Activated T-cell treated with anti-CD3 and anti-CD28 coated beads for 4 hours (primary cell): ENCODE measurements around the gene INTS11.

Source experiments
- DNase-seq: peaks from one replicate; pipeline ENCODE4 v3.0.0-alpha.2; 2020

Gene INTS11

GRCh38 chr1:1343811-1344421 lies 19.5 kb upstream of the INTS11 start:
- no peak for DNase-seq

DNA sequence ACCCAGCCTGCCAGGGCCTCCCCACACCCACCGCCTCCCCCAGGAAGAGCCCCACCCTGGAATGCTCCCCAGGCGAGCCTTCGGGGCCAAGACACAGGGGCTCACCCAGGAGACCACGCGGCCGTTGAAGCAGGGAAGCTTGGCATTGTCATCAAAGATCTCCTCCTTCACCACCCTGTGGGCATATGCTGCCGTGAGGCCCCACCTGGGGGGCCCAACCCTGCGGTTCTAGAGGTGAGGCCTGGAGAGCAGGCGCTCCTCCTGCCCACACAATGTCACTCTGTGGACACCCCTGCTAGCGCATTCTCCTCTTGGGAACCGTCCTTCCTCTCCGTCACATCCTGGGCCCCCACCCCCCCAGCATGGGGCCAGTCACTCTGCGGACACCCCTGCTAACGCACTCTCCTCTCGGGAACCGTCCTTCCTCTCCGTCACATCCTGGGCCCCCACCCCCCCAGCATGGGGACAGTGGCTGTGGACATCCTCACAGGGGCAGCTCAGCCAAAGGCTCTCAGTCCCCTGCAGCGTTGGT lies 18.2 kb upstream of the INTS11 start:
- DNase-seq, result no peak

- DNase-seq, result no peak
Measured at GRCh38 chr1:1342061-1342562, 17.7 kb upstream of the INTS11 start.

DNA sequence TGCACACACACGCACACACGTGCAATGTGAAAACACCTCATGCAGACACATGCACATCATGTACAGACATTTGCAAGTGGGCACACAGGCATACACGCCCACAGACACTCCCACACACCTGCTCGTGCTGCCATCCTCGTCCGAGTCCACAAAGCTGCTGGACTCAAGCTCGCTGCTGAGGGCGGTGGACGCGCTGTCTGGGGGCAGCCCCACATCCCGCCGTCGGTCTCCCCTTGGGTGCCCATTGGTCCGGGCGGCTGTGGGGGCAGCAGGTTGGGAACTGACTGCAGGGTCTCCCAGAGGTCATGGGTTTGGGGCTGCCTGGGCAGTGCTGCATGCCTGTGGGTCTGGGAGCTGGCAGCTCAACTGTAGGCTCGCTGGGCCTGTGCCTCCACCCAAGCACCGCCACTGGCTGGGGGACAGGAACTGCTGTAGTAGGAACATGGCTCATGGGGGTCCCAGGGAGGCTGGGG lies 17.1 kb upstream of the INTS11 start:
- no peak for DNase-seq

DNA sequence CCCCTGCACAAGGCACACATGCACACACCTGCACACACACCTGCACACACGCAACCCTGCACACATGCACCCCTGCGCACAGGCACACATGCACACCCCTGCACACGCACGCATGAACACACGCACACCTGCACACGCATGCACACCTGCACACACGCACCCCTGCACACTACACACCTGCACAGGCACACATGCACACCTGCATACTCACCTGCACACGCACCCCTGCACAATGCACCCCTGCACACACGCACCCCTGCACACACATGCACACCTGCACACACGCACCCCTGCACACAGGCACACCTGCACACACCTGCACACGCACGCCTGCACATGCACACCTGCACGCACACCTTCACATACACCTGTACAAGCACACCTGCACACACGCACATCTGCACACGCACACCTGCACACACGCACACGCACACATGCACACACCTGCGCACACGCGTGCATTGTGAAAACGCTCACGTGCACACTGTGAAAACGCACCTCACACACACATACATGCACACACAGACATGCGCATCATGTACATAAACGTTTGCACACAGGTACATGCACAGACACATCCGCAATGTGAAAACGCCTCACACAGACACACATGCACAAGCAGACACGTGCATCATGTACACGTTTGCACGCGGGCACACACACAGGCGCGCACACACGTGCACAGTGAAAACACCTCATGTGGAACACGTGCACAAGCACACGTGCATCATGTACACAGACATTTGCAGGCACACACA lies 16.5 kb upstream of the INTS11 start:
- DNase-seq, result no peak

DNA sequence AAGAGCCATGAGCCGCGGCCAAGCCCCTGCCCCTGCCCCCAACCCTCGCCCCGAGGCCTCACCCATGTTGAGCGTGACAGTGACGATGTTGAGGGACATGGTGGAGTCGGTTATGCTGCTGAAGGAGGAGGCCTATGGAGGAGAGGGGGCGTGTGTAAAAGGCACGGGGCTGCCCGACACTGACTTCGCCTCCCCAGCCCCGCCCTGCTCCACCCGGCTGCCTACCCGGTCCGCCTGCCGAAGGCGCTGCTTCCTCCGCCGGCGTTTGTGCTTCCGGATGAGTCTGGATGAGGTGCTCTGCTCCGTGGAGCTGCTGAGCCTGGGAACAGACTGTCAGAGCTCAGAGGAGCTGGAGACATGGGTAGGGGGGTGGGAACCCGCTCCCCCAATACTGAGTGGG lies 15.7 kb upstream of the INTS11 start:
- no peak for DNase-seq

DNA sequence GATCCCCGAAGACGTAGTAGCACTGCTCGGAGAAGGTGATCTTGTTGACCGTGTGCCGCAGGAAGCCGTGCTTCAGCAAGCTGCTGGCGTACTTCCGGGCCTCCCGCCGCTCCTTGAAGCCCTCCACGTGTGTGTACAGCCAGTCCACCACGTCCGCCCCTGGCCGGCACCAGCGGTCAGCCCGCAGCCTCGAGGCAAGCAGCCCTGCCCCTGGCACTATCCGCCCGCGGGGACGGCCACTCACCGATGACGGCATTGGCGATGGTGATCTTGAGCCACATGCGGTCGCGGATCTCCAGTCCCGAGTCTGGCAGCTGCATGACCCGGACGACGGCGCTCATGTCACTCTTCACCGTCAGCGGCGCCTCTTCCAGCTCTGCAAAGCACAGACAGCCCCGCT lies 13.8 kb upstream of the INTS11 start:
- DNase-seq, result no peak

DNA sequence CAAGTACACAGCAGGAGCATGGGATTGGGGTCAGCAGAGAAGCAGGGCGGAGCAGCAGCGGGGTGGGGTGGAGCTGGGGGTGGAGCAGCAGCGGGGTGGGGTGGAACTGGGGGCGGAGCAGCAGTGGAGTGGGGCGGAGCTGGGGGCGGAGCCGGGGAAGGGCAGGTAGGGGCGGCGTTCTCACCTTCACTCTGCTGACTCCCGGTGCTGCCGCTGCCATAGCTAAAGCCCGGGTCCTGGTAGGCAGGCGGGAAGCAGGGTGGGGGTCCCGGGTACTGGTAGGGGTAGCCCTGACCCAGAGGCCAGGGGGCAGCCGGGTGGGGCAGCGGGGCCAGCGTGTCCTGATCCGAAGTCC lies 13.3 kb upstream of the INTS11 start:
- no peak for DNase-seq

DNA sequence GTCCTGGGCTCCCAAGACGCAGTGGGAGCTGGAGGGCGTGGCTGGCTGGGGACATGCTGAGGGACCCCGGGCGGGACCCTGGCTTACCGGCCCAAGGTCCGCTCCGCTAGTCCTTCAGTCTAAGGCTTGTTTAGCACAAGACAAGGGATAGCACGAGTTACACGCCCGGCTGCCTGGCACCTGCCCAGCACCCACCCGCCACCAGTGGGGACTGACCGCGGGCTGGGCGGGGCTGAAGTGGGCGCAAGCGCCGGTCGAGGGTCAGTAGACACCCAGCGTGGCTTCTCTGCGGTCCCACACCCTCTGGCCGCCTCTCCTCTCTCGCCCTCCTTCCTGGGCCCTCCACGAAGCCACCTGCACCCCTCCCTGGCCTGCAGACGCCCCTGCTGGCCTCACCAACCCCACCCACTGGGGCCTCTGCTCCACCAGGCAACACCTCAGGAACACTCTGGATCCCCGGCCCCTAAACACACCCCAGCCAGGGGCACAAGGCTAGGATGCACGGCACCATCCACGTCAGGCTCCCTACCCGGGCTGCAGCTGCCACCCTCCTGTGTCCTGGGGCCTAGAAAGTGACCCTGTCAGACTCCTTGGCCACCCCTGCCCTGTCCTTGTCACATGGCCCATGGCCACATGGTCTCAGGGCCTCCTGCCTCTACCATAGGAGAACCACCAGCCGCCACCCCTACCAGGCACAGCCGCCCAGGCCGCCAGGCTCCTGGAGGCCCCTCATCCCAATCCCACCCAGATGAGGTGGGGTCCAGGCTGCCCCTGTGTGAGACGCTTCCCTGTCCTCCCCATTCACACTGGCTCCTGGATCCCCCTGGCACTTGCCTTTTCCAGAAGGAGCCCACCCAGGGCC lies 12.7 kb upstream of the INTS11 start:
- DNase-seq, result no peak

- DNase-seq, result no peak
Measured at GRCh38 chr1:1336446-1336845, 12.0 kb upstream of the INTS11 start.

- no peak for DNase-seq
Measured at GRCh38 chr1:1335792-1336248, 11.4 kb upstream of the INTS11 start.

- DNase-seq, result no peak
Measured at GRCh38 chr1:1335283-1335682, 10.8 kb upstream of the INTS11 start.

DNA sequence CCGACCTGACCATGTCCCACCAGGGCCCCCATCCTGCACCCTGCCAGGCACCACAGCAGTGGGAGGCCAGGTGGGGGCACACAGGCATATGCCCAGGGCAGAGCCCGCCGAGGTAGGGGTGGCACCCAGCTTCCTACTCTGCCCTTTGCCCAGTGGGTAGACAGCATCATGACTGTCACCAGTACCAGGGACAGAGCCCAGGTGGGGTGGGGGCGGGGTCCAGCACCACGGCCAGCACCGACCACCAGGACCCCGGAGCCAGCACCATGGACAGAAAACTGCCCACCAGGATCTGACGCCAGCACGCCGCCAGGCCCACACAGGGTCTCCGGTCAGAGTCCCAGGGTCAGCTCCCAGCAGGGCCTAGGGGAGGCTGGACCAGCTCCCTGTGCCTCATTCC lies 10.4 kb upstream of the INTS11 start:
- no peak for DNase-seq

DNA sequence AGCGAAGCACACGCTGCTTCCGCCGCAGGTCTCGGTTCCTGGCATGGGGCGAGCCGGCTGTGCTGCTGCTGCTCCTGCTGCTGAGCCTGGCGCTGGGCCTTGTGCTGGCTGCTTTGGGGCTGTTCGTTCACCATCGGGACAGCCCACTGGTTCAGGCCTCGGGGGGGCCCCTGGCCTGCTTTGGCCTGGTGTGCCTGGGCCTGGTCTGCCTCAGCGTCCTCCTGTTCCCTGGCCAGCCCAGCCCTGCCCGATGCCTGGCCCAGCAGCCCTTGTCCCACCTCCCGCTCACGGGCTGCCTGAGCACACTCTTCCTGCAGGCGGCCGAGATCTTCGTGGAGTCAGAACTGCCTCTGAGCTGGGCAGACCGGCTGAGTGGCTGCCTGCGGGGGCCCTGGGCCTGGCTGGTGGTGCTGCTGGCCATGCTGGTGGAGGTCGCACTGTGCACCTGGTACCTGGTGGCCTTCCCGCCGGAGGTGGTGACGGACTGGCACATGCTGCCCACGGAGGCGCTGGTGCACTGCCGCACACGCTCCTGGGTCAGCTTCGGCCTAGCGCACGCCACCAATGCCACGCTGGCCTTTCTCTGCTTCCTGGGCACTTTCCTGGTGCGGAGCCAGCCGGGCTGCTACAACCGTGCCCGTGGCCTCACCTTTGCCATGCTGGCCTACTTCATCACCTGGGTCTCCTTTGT lies 9.2 kb upstream of the INTS11 start:
- DNase-seq, result no peak

- DNase-seq, result no peak
Measured at GRCh38 chr1:1332774-1333480, 8.5 kb upstream of the INTS11 start.

- no peak for DNase-seq
Measured at GRCh38 chr1:1332031-1332755, 7.7 kb upstream of the INTS11 start.

DNA sequence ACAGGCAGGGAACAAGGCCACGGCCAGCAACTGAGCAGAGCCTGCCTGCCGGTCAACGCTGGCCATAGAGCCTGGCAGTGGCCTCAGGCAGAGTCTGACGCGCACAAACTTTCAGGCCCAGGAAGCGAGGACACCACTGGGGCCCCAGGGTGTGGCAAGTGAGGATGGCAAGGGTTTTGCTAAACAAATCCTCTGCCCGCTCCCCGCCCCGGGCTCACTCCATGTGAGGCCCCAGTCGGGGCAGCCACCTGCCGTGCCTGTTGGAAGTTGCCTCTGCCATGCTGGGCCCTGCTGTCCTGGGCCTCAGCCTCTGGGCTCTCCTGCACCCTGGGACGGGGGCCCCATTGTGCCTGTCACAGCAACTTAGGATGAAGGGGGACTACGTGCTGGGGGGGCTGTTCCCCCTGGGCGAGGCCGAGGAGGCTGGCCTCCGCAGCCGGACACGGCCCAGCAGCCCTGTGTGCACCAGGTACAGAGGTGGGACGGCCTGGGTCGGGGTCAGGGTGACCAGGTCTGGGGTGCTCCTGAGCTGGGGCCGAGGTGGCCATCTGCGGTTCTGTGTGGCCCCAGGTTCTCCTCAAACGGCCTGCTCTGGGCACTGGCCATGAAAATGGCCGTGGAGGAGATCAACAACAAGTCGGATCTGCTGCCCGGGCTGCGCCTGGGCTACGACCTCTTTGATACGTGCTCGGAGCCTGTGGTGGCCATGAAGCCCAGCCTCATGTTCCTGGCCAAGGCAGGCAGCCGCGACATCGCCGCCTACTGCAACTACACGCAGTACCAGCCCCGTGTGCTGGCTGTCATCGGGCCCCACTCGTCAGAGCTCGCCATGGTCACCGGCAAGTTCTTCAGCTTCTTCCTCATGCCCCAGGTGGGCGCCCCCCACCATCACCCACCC lies 6.9 kb upstream of the INTS11 start, which contains the start of gene TAS1R3:
TSS of gene TAS1R3 (plus strand) at position 213 of the 898 bp plus-strand sequence. CDS start at position 279, 66 bp downstream.
- no peak for DNase-seq

- DNase-seq, result no peak
Measured at GRCh38 chr1:1330366-1331067, 6.1 kb upstream of the INTS11 start.
